B cell (primary cell): Measurements from ENCODE around the gene GEMIN4. TPM values are rescaled to one million over a fixed set of nuclear protein-coding genes. Genes with fewer than 3 reads are reported as not detected.
A peak's percentile ranks its signal among the peaks of the same experiment; 100 is the strongest.

Experiments used
- ATAC-seq: fragments of 200-7000 bp; cut with Tn5 transposase; one replicate; pipeline ENCODE4 v1.10.0; 2021; ENCODE audit warnings: low read depth, mild to moderate bottlenecking, moderate number of reproducible peaks, moderate library complexity
- CTCF ChIA-PET: fragments of 350-600 bp; sonication (Branson Sonifier 250); formaldehyde crosslinking; loops from one replicate; lab custom pipeline; 2021; ENCODE audit warnings: antibody characterized with exemption, inconsistent platforms; lab: Charles Lee
- POLR2A ChIA-PET: fragments of 350-600 bp; sonication (Branson Sonifier 250); formaldehyde crosslinking; loops from one replicate; lab custom pipeline; 2021; ENCODE audit warnings: antibody characterized with exemption; lab: Charles Lee
- DNase-seq: peaks from one replicate; pipeline ENCODE4 v3.0.0; 2013
- H2AFZ ChIP-seq: 2 replicates; pipeline ENCODE4 v1.6.1; 2012; ENCODE audit warnings: mild to moderate bottlenecking, low read depth, low read length; ENCODE audit not compliant: insufficient read depth, poor library complexity, severe bottlenecking
- H3K27ac ChIP-seq, 2 donors: 1 replicate in 1 of 2; 2 replicates in 1 of 2; pipeline ENCODE4 v1.5.1; 2012 to 2013; ENCODE audit warnings: low read length in 2 of 2, mild to moderate bottlenecking in 2 of 2, moderate library complexity in 1 of 2
- H3K27me3 ChIP-seq, 4 experiments: fragments of 200-600 bp in 1 of 4; sonication (generic) in 1 of 4; replicated peaks in 1 of 4; 1 replicate in 2 of 4; 2 replicates in 2 of 4; pipeline versions ENCODE4 v1.6.1 to v1.7.0; 2013 to 2016; ENCODE audit warnings: low read length in 3 of 4, mild to moderate bottlenecking in 2 of 4, mixed read lengths in 1 of 4, moderate library complexity in 1 of 4; ENCODE audit not compliant: insufficient read depth in 4 of 4, control insufficient read depth in 3 of 4; ENCODE audit errors: control extremely low read depth in 1 of 4
- H3K36me3 ChIP-seq, 2 experiments: replicated peaks in 1 of 2; 1 replicate in 1 of 2; 2 replicates in 1 of 2; pipeline versions ENCODE4 v1.6.1 to v1.7.1; 2013; ENCODE audit warnings: low read length in 1 of 2; ENCODE audit not compliant: insufficient read depth in 2 of 2, control insufficient read depth in 1 of 2; ENCODE audit errors: control extremely low read depth in 1 of 2, extremely low read depth in 1 of 2
- H3K4me1 ChIP-seq, 2 donors: fragments of 200-600 bp in 1 of 2; sonication (generic) in 1 of 2; 1 replicate in 1 of 2; 2 replicates in 1 of 2; pipeline versions ENCODE4 v1.5.1 to v1.6.1; 2013 to 2017; ENCODE audit warnings: low read length in 2 of 2; ENCODE audit not compliant: control insufficient read depth in 2 of 2, insufficient read depth in 2 of 2
- H3K4me2 ChIP-seq: replicated peaks from 2 replicates; pipeline ENCODE3; 2012; ENCODE audit warnings: mild to moderate bottlenecking, low read depth, low read length; ENCODE audit not compliant: poor library complexity, severe bottlenecking
- H3K4me3 ChIP-seq, 5 experiments: fragments of 200-600 bp in 1 of 5; sonication (generic) in 1 of 5; 1 replicate in 3 of 5; 2 replicates in 2 of 5; pipeline versions ENCODE4 v1.5.1 to v1.7.0; 2011 to 2016; ENCODE audit warnings: low read length in 4 of 5, mild to moderate bottlenecking in 4 of 5, low read depth in 2 of 5, control low read depth in 1 of 5, moderate library complexity in 1 of 5; ENCODE audit not compliant: insufficient read depth in 1 of 5; ENCODE audit errors: control extremely low read depth in 1 of 5, extremely low read depth in 1 of 5
- H3K79me2 ChIP-seq: fragments of 200-600 bp; sonication (generic); one replicate; pipeline ENCODE4 v1.6.0; 2016; ENCODE audit warnings: low read length; ENCODE audit not compliant: control insufficient read depth, insufficient read depth
- H3K9ac ChIP-seq: fragments of 200-600 bp; sonication (generic); 2 replicates; pipeline ENCODE4 v1.6.1; 2017; ENCODE audit warnings: mild to moderate bottlenecking, low read length, moderate library complexity
- H3K9me3 ChIP-seq, 3 donors: one replicate each; pipeline versions ENCODE4 v1.6.1 to v1.7.1; 2013; ENCODE audit warnings: low read length in 2 of 3; ENCODE audit not compliant: control insufficient read depth in 2 of 3, insufficient read depth in 1 of 3; ENCODE audit errors: control extremely low read depth in 1 of 3
- H4K20me1 ChIP-seq: 2 replicates; pipeline ENCODE4 v1.6.0; 2012; ENCODE audit warnings: mild to moderate bottlenecking, low read length; ENCODE audit not compliant: insufficient read depth, control insufficient read depth, poor library complexity, severe bottlenecking
- H3K27ac Mint-ChIP-seq: one replicate; pipeline ENCODE4 v1.8.0; 2021; ENCODE audit warnings: mixed read lengths
- H3K27me3 Mint-ChIP-seq: one replicate; pipeline ENCODE4 v1.8.0; 2021; ENCODE audit warnings: mixed read lengths
- H3K4me1 Mint-ChIP-seq: one replicate; pipeline ENCODE4 v1.8.0; 2021; ENCODE audit warnings: mixed read lengths
- H3K4me3 Mint-ChIP-seq: one replicate; pipeline ENCODE4 v1.8.0; 2021; ENCODE audit warnings: mixed read lengths
- H3K9me3 Mint-ChIP-seq: one replicate; pipeline ENCODE4 v1.8.0; 2022; ENCODE audit warnings: mixed read lengths; ENCODE audit not compliant: insufficient read depth
- EZH2 ChIP-seq: IDR thresholded peaks from 2 replicates; pipeline ENCODE4 v1.6.1; 2012; ENCODE audit warnings: borderline replicate concordance, low read depth, mild to moderate bottlenecking, moderate library complexity, low read length; ENCODE audit not compliant: insufficient read depth, poor library complexity, severe bottlenecking
- WGBS: methylation state at CpG from one replicate; pipeline ENCODE4 v1.1.5; 2013; ENCODE audit warnings: missing lambda C conversion rate; ENCODE audit not compliant: insufficient coverage; 5-methylcytosine and 5-hydroxymethylcytosine counted together
- intact Hi-C: fragments of 100-400 bp; cut with micrococcal nuclease; formaldehyde crosslinking; loops from one replicate; pipeline ENCODE4 v1.10.0; 2022
- polyA plus RNA-seq: library from polyadenylated mRNA; depleted of rRNA; stranded (reverse); fragments of >200 nt; gene quantifications from 2 replicates; pipeline ENCODE4 v1.2.3, GENCODE V29; 2012
- total RNA-seq, 2 donors: library from RNA; stranded (reverse); fragments of 120-200 nt in 1 of 2; gene quantifications; 1 replicate in 1 of 2; 2 replicates in 1 of 2; pipeline versions ENCODE4 v1.2.3 to v1.2.4, GENCODE V29; 2013 to 2022
- TF ChIP-seq, protein P1 (sequence below): fragments of 200-600 bp; IDR thresholded peaks from one replicate; pipeline ENCODE4 v1.8.0; 2022; ENCODE audit warnings: antibody characterized with exemption, mild to moderate bottlenecking

GEMIN4 gene
- total and polyA plus RNA-seq, 2 donors (not counting 1 experiment from before 2014, with no cell fraction given) = 25.6 to 26.1 TPM

DNA sequence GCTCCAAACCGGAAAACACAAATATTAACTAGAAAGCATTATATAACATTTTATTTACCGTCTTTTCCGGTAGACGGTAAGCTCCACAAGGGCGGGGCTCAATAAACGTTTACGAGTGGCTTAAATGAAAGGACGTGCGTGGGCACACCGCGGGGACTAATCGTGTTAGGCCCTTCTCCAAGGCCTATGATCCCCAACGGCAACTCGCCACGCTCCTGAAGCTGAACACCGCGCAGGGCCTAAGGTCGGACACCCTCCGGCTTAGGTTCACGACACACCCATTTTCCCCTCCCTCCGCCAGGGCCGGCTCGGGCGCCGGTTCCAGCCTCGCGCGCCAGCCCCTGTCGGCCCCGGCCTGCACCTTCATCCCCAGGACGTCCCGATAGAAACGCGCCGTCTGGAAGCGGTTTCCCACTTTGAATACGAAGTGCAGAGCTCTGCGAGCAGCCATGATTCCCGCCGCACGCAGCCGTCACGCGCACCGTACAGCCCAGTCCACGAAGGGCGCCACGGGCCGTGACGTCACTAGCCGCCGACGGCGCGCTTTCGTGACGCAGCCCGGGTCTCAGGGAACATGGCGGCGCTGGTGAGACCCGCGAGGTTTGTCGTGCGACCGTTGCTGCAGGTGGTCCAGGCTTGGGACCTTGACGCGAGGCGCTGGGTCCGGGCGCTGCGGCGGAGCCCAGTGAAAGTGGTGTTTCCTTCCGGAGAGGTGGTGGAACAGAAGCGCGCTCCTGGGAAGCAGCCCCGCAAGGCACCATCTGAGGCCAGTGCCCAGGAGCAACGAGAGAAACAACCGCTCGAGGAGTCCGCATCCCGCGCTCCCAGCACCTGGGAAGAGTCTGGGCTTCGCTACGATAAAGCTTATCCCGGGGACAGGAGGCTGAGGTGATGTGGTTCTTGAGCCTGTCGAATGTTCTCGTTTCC is 30.0 kb upstream of the GEMIN4 start, which contains the start of the genes GLOD4 and MRM3:
TSS of gene GLOD4 (minus strand) at position 476 of the 927 bp plus-strand sequence. CDS start at position 451, 25 bp downstream.
TSS of gene MRM3 (plus strand) at position 549 of the 927 bp plus-strand sequence. CDS start at position 575, 26 bp downstream.
- H3K27me3 Mint-ChIP-seq = no peaks in the 10 kb centered on the region
- Histone ChIP-seq H2AFZ (peak within 1 kb of the TSS; percentile 99), H3K4me2 (peak within 1 kb of the TSS; percentile 89), H4K20me1 (peaks cover 9% of the 10 kb centered on the region), H3K27ac (peak within 1 kb of the TSS; percentile 83 to 95), H3K79me2 (peaks cover 75% of the 10 kb centered on the region), H3K4me3 (peak within 1 kb of the TSS; percentile 79 to 100 (median 93)), H3K36me3 (peaks cover 0 to 18% of the 10 kb centered on the region in 2 experiments), H3K4me1 (peaks cover 16 to 20% of the 10 kb centered on the region in 2 donors), H3K27me3 (no peaks in the 10 kb centered on the region), H3K9ac (peak within 1 kb of the TSS; percentile 94), H3K9me3 (no peaks in the 10 kb centered on the region)
- ATAC-seq (peak; percentile 95), DNase-seq (peak; percentile 96)
- peak within 1 kb of the TSS; percentile 97 for H3K27ac Mint-ChIP-seq
- TF ChIP-seq EZH2 = no peak
- TF ChIP-seq, protein P1, sequence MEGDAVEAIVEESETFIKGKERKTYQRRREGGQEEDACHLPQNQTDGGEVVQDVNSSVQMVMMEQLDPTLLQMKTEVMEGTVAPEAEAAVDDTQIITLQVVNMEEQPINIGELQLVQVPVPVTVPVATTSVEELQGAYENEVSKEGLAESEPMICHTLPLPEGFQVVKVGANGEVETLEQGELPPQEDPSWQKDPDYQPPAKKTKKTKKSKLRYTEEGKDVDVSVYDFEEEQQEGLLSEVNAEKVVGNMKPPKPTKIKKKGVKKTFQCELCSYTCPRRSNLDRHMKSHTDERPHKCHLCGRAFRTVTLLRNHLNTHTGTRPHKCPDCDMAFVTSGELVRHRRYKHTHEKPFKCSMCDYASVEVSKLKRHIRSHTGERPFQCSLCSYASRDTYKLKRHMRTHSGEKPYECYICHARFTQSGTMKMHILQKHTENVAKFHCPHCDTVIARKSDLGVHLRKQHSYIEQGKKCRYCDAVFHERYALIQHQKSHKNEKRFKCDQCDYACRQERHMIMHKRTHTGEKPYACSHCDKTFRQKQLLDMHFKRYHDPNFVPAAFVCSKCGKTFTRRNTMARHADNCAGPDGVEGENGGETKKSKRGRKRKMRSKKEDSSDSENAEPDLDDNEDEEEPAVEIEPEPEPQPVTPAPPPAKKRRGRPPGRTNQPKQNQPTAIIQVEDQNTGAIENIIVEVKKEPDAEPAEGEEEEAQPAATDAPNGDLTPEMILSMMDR = no peak
- peak within 1 kb of the TSS; percentile 97 for H3K4me3 Mint-ChIP-seq
- H3K4me1 Mint-ChIP-seq = peaks cover 27% of the 10 kb centered on the region
- no peaks in the 10 kb centered on the region for H3K9me3 Mint-ChIP-seq
- under 1% methylated on average over 86 of the region's 87 CpGs for WGBS
- intact Hi-C loops = loop anchor here (1.0 to 5.0 kb wide), 4 partner anchors 30 to 214 kb away; partner anchors contain the start of genes GEMIN4 and VPS53
- ChIA-PET CTCF (interaction anchor here (1.7 to 2.4 kb wide), 3 partner anchors 29 to 215 kb away, joined by 6 to 16 read pairs (median 6); partner anchors contain the start of gene TIMM22), POLR2A (interaction anchor here (0.8 kb wide), 2 partner anchors 10 to 274 kb away, joined by 3 read pairs; no protein-coding TSS in a partner anchor)
